Stomach (tissue), 4 donors: ENCODE results near the gene HAGH.

ENCODE experiments used
- CTCF ChIP-seq, 7 experiments: fragments of 450-650 bp in 4 of 7; fragments of 200-600 bp in 3 of 7; sonication (generic) in 3 of 7; IDR thresholded peaks; one replicate each; pipeline ENCODE4 v1.5.1; 2016 to 2019; ENCODE audit warnings: antibody characterized with exemption in 7 of 7, control low read depth in 2 of 7, mild to moderate bottlenecking in 1 of 7
- POLR2A ChIP-seq, 4 donors: fragments of 450-650 bp; IDR thresholded peaks; one replicate each; pipeline ENCODE4 v1.6.1; 2016; ENCODE audit warnings: antibody characterized with exemption in 4 of 4, control low read depth in 2 of 4, mild to moderate bottlenecking in 1 of 4, moderate library complexity in 1 of 4

- TF ChIP-seq CTCF (IDR thresholded peaks at IDR 0.05) (no peak), POLR2A (IDR thresholded peaks at IDR 0.05) (no peak)
These were observed 24.4 kb upstream of the HAGH start for GRCh38 chr16:1850981-1851380.
